Retina (tissue), 1 donor: Measurements from ENCODE around the gene WASHC2A.
"Not testable (repeated sequence)": the region's sequence is repeated elsewhere in the genome, so short reads cannot be mapped to it uniquely, and the experiment has no call there.

Experiments used
- DNase-seq: peaks from one replicate; pipeline ENCODE4 v3.0.0-alpha.2; 2016

The WASHC2A gene

DNA sequence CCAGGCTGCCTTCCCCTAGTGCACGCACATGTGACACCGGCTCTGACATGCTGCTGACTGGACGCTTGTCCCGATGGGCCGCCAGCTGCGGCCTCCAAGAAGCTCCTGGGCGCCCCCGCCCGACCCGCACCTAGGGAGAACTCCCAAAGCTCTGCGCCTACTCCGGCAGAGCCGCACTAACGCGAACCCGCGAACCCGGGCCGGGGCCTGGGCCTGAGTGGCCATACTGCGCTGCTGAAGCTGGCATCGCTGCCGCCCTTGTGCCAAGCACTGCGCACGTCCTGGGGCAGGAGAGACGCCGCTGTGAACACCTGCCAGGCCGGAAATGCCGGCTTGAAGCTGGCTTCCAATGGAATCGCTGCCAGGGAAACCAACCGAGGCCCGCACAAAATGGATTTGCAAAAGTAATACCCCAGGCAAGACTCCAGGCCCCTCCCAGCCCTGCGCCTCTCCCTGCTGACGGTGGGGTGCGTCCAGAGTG lies 85.1 kb downstream of the WASHC2A start:
- DNase-seq = peak; percentile 63

GRCh38 chr10:50157868-50158267 lies 90.1 kb downstream of the WASHC2A start:
- not testable (repeated sequence) for DNase-seq

GRCh38 chr10:50159856-50160255 lies 92.1 kb downstream of the WASHC2A start:
- DNase-seq = not testable (repeated sequence)

GRCh38 chr10:50165038-50165437 lies 97.3 kb downstream of the WASHC2A start:
- DNase-seq = not testable (repeated sequence)

DNA sequence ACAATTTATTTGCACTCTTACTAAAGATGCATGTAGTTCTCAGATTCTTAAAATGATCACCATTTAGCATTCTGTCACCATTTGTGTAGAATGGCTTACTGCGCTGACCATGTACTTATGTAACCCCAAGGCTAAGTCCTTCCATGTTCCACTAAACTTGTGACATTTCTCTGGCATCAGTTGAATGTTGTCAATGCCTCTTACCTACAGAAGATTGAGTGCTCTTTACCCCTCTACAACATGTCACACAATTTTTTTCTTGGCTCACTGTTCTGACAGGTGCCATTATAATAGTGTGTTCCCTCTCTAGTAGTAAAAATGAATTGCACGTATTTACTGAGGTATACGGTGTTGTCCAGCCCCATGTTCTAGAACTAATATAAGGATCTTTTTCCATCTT lies 100.1 kb downstream of the WASHC2A start:
- DNase-seq = not testable (repeated sequence)

DNA sequence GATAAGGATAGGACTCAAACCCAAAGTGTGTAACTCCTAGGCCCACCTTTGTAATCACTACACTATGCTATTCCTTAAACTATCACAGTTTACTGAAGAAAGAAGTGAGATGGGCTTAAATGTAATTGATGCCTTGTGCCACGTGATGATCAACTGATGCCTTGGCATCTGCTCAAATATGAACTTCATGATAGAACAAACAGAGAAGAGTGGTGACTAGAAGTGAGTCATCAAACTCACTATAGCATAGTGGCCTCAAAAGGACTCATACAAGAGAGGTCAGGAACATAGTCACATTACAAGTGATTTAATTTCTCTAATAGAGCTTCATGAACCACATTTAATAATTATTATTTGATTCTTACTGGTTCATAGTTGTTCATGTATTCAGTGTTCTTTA lies 101.8 kb downstream of the WASHC2A start:
- DNase-seq = not testable (repeated sequence)

- DNase-seq = not testable (repeated sequence)
Observed at GRCh38 chr10:50174788-50175525, 107.2 kb downstream of the WASHC2A start.
